Glomerular visceral epithelial cell (primary cell): ENCODE results near the gene RNF13.
"Not testable (repeated sequence)": the region's sequence is repeated elsewhere in the genome, so short reads cannot be mapped to it uniquely, and the experiment has no call there.

Experiments
- DNase-seq: peaks from one replicate; pipeline ENCODE4 v3.0.0-alpha.2; 2016; ENCODE audit errors: extremely low spot score

The RNF13 gene

GRCh38 chr3:149957361-149958125, 144.5 kb downstream of the RNF13 start:
- DNase-seq = no peak

GRCh38 chr3:149958171-149958796, 145.3 kb downstream of the RNF13 start:
- DNase-seq = no peak

- DNase-seq = no peak
Observed at GRCh38 chr3:149959443-149959842, 146.4 kb downstream of the RNF13 start.

GRCh38 chr3:149963485-149963884, 150.5 kb downstream of the RNF13 start:
- no peak for DNase-seq

- no peak for DNase-seq
Observed at GRCh38 chr3:149964291-149964690, 151.3 kb downstream of the RNF13 start.

- DNase-seq = no peak
Observed at GRCh38 chr3:149965278-149965677, 152.3 kb downstream of the RNF13 start.

- DNase-seq = peak; percentile 52
Observed at GRCh38 chr3:149967086-149967685, 154.2 kb downstream of the RNF13 start.

- DNase-seq = peak; percentile 78
Observed at GRCh38 chr3:149968216-149968615, 155.2 kb downstream of the RNF13 start.

GRCh38 chr3:149969110-149969939, 156.3 kb downstream of the RNF13 start:
- peak; percentile 82 for DNase-seq

- DNase-seq = peak; percentile 83
Observed at GRCh38 chr3:149969940-149970715, 157.1 kb downstream of the RNF13 start.

- peak; percentile 78 for DNase-seq
Observed at GRCh38 chr3:149970716-149971402, 157.8 kb downstream of the RNF13 start, which contains the start of gene PFN2. PFN2 (minus strand) TSS chr3:149970895; CDS start chr3:149970856, 39 bp downstream.

- DNase-seq = peak; percentile 75
Observed at GRCh38 chr3:149971403-149972075, 158.5 kb downstream of the RNF13 start.

- DNase-seq = no peak
Observed at GRCh38 chr3:149975919-149976318, 162.9 kb downstream of the RNF13 start.

GRCh38 chr3:149977386-149977785, 164.4 kb downstream of the RNF13 start:
- no peak for DNase-seq

GRCh38 chr3:149981979-149982378, 169.0 kb downstream of the RNF13 start:
- not testable (repeated sequence) for DNase-seq

- DNase-seq = not testable (repeated sequence)
Observed at GRCh38 chr3:149983053-149983452, 170.0 kb downstream of the RNF13 start.

- no peak for DNase-seq
Observed at GRCh38 chr3:149983628-149984027, 170.6 kb downstream of the RNF13 start.

- no peak for DNase-seq
Observed at GRCh38 chr3:149989307-149989706, 176.3 kb downstream of the RNF13 start.

- DNase-seq = no peak
Observed at GRCh38 chr3:149990423-149990948, 177.5 kb downstream of the RNF13 start.
